Naive thymus-derived CD4-positive, alpha-beta T cell (primary cell): Measurements from ENCODE around the gene SPO11. TPM values are rescaled to one million over a fixed set of nuclear protein-coding genes. Genes with fewer than 3 reads are reported as not detected.

ENCODE experiments used
- ATAC-seq: fragments of 150-1000 bp; cut with Tn5 transposase; 2 replicates; pipeline ENCODE4 v1.10.0; 2021; ENCODE audit warnings: mild to moderate bottlenecking, moderate library complexity
- CTCF ChIA-PET: fragments of 350-600 bp; sonication (Branson Sonifier 250); formaldehyde crosslinking; loops from one replicate; lab custom pipeline; 2021; ENCODE audit warnings: antibody characterized with exemption; lab: Charles Lee
- POLR2A ChIA-PET: fragments of 350-600 bp; sonication (Branson Sonifier 250); formaldehyde crosslinking; loops from one replicate; lab custom pipeline; 2021; ENCODE audit warnings: antibody characterized with exemption, inconsistent platforms; lab: Charles Lee
- DNase-seq, 9 donors: peaks; one replicate each; pipeline versions ENCODE4 v3.0.0 to v3.0.0-alpha.2; 2020 to 2022; ENCODE audit warnings: mixed read lengths in 1 of 9
- H3K27ac ChIP-seq: one replicate; pipeline ENCODE4 v1.7.0; 2013; ENCODE audit warnings: mild to moderate bottlenecking, low read depth, low read length, moderate library complexity
- H3K27me3 ChIP-seq, 2 donors: one replicate each; pipeline ENCODE4 v1.7.0; 2013; ENCODE audit warnings: low read length in 2 of 2, mild to moderate bottlenecking in 2 of 2, moderate library complexity in 2 of 2; ENCODE audit not compliant: control insufficient read depth in 2 of 2, insufficient read depth in 2 of 2
- H3K36me3 ChIP-seq, 3 experiments: 1 replicate in 2 of 3; 2 replicates in 1 of 3; pipeline ENCODE4 v1.7.0; 2013; ENCODE audit warnings: low read length in 3 of 3, mild to moderate bottlenecking in 3 of 3, moderate library complexity in 1 of 3; ENCODE audit not compliant: insufficient read depth in 3 of 3, control insufficient read depth in 2 of 3
- H3K4me1 ChIP-seq, 2 donors: one replicate each; pipeline ENCODE4 v1.7.0; 2013; ENCODE audit warnings: low read length in 2 of 2, mild to moderate bottlenecking in 2 of 2, moderate library complexity in 1 of 2; ENCODE audit not compliant: control insufficient read depth in 2 of 2, insufficient read depth in 2 of 2
- H3K4me3 ChIP-seq: 2 replicates; pipeline ENCODE4 v1.7.0; 2013; ENCODE audit warnings: mild to moderate bottlenecking, low read length
- H3K9me3 ChIP-seq, 3 experiments: 1 replicate in 2 of 3; 2 replicates in 1 of 3; pipeline ENCODE4 v1.7.0; 2013; ENCODE audit warnings: low read length in 3 of 3; ENCODE audit not compliant: control insufficient read depth in 2 of 3
- H3K27ac Mint-ChIP-seq, 9 donors: one replicate each; pipeline ENCODE4 v1.8.0; 2020 to 2022; ENCODE audit warnings: mixed read lengths in 9 of 9, mild to moderate bottlenecking in 8 of 9, moderate library complexity in 5 of 9, inconsistent platforms in 2 of 9
- H3K27me3 Mint-ChIP-seq, 5 donors: one replicate each; pipeline ENCODE4 v1.8.0; 2021 to 2022; ENCODE audit warnings: mixed read lengths in 5 of 5, mild to moderate bottlenecking in 1 of 5
- H3K36me3 Mint-ChIP-seq, 5 donors: one replicate each; pipeline ENCODE4 v1.8.0; 2020 to 2022; ENCODE audit warnings: mixed read lengths in 5 of 5, mild to moderate bottlenecking in 3 of 5, inconsistent platforms in 1 of 5
- H3K4me1 Mint-ChIP-seq, 7 donors: one replicate each; pipeline ENCODE4 v1.8.0; 2020 to 2022; ENCODE audit warnings: mixed read lengths in 7 of 7, mild to moderate bottlenecking in 3 of 7, inconsistent platforms in 1 of 7
- H3K4me3 Mint-ChIP-seq, 10 donors: one replicate each; pipeline ENCODE4 v1.8.0; 2020 to 2022; ENCODE audit warnings: mild to moderate bottlenecking in 10 of 10, mixed read lengths in 10 of 10, moderate library complexity in 6 of 10, inconsistent platforms in 2 of 10
- H3K9me3 Mint-ChIP-seq, 11 donors: one replicate each; pipeline ENCODE4 v1.8.0; 2020 to 2022; ENCODE audit warnings: mixed read lengths in 11 of 11, mild to moderate bottlenecking in 4 of 11, inconsistent platforms in 1 of 11, moderate library complexity in 1 of 11
- intact Hi-C, 2 donors: fragments of 100-400 bp; cut with micrococcal nuclease; formaldehyde crosslinking; loops; one replicate each; pipeline ENCODE4 v1.15.1; 2023
- polyA plus RNA-seq, 2 donors: library from polyadenylated mRNA; unstranded; fragments of 300-500 nt; fragmentation: Illumina TruSeq; gene quantifications; one replicate each; pipeline ENCODE4 v1.2.3, GENCODE V29; 2021
- total RNA-seq, 6 experiments: library from RNA in 5 of 6; stranded (reverse) in 5 of 6; gene quantifications; 1 replicate in 5 of 6; 2 replicates in 1 of 6; pipeline ENCODE4 v1.2.3 and lab custom pipeline; 2021 to 2026

The SPO11 gene
- total and polyA plus RNA-seq, 7 experiments from 2014 or later = not detected

DNA sequence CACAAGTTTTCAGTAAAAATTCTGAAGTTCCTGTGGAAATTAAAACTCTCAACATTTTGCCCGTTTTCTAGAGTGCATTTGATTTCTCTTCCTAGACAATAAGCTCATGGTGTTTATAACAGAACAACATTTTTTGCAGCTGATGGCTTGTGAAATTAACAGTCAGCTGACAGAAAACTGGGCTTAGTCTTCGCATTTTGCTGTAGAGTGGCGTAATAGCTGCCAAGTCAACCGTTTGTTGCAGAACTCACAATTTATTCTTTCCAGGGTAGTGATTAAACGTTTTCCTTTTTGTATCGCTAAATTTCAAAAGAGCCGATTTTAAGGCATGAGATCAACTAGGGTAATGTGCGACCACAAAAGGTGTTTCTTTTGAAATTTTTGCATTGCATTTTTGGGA is 1.4 kb downstream of the SPO11 start:
- no peak overlapping the region for H3K4me3 Mint-ChIP-seq
- ChIA-PET POLR2A (no interaction called here), CTCF (no interaction called here)
- Histone ChIP-seq H3K4me3 (no peak overlapping the region), H3K9me3 (no peaks in the 10 kb centered on the region), H3K4me1 (no peaks in the 10 kb centered on the region), H3K27ac (no peak overlapping the region), H3K27me3 (no peaks in the 10 kb centered on the region), H3K36me3 (no peaks in the 10 kb centered on the region)
- H3K36me3 Mint-ChIP-seq = no peaks in the 10 kb centered on the region
- no peaks in the 10 kb centered on the region for H3K4me1 Mint-ChIP-seq
- H3K27ac Mint-ChIP-seq = peak overlapping the region in 1 of 9 donors; percentile 22
- intact Hi-C loops = no loop called here
- no peaks in the 10 kb centered on the region for H3K9me3 Mint-ChIP-seq
- ATAC-seq = no peak
- peaks cover 28 to 59% (median 40%) of the 10 kb centered on the region in 5 donors for H3K27me3 Mint-ChIP-seq
- no peak for DNase-seq

DNA sequence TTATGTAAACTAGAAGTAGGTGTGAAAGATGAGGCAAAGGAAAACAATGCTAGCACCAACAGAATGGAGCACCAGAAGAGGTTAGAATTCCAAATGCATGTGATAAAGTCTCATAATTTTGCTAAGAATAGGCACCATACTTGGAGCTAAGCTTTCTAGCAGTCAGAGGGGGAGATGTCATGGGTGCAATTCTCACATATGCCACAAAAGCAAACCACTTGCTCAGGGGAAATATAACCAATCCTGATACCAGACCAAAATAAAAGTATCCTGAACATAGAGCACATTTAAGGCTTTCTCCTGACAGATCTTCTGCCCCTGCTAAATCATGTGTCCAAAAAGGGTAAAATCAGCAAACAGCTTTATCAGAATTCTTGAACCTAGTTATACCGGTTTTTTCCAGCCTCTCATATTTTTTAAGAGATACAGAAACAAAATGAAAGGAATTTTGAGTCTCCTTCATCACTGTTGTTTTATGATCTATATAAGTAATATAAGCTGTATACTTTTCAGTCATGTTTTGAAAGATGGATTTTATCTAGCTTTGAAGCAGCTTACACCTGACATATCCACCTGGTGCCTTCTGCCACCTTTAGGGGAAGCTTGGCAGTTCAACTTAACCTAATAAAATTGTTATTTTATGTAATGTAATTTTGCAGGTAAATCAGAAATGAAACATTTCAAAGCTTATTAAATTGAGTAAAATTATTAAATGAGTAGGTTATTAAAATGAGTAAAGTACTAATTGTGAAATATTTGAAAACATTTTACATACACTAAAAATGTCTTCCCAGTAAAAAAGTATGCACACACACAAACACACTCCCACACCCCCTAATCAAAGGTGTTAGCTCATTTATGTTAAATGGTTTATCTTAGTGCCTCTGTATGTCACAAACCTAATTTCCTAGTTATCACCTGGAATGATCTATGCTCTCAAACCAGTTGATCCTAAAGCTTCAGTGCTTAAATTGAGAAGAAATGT is 2.8 kb downstream of the SPO11 start:
- H3K27ac ChIP-seq = no peak overlapping the region
- no peaks in the 10 kb centered on the region for H3K27me3 ChIP-seq
- POLR2A ChIA-PET = no interaction called here
- no peak for DNase-seq
- Mint-ChIP-seq H3K4me1 (no peaks in the 10 kb centered on the region), H3K27me3 (peaks cover 35 to 53% (median 44%) of the 10 kb centered on the region in 5 donors), H3K4me3 (no peak overlapping the region), H3K9me3 (no peaks in the 10 kb centered on the region), H3K27ac (no peak overlapping the region), H3K36me3 (peaks cover 0 to 4% (median 0%) of the 10 kb centered on the region in 5 donors)
- CTCF ChIA-PET = interaction anchor here (1.5 kb wide), 1 partner anchor 14 kb away, joined by 4 read pairs; no protein-coding TSS in a partner anchor
- intact Hi-C loops = no loop called here
- no peaks in the 10 kb centered on the region for H3K36me3 ChIP-seq
- ATAC-seq = no peak
- no peaks in the 10 kb centered on the region for H3K4me1 ChIP-seq
- no peaks in the 10 kb centered on the region for H3K9me3 ChIP-seq
- no peak overlapping the region for H3K4me3 ChIP-seq

DNA sequence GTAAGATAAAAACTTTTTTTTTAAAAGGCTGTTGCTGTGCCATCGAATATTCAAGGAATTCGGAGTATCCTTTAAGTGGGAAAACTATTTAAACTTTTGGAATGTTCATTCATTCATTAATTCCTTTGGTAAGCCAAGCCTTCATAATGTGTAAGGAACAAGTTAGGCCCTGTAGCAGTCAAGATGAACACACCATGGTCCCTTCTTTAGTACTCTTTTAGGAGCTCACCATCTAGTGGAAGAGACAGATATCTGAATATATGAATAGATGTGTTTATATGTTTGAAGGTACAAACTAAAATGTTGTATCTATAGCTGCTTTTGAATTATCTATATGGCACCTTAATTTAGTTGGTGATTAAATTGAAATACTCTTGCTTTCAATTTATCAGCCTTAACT is 5.8 kb downstream of the SPO11 start:
- H3K9me3 Mint-ChIP-seq = no peaks in the 10 kb centered on the region
- peaks cover 29 to 46% (median 38%) of the 10 kb centered on the region in 5 donors for H3K27me3 Mint-ChIP-seq
- no peak for DNase-seq
- Histone ChIP-seq H3K36me3 (no peaks in the 10 kb centered on the region), H3K27ac (no peak overlapping the region), H3K4me3 (no peak overlapping the region), H3K27me3 (no peaks in the 10 kb centered on the region), H3K4me1 (no peaks in the 10 kb centered on the region), H3K9me3 (no peaks in the 10 kb centered on the region)
- peaks cover 0 to 4% (median 0%) of the 10 kb centered on the region in 5 donors for H3K36me3 Mint-ChIP-seq
- H3K4me1 Mint-ChIP-seq = no peaks in the 10 kb centered on the region
- intact Hi-C loops = no loop called here
- no peak overlapping the region for H3K27ac Mint-ChIP-seq
- H3K4me3 Mint-ChIP-seq = no peak overlapping the region
- no peak for ATAC-seq
- CTCF ChIA-PET = interaction anchor here (0.8 to 1.4 kb wide), 2 partner anchors 11 to 966 kb away, joined by 3 to 4 read pairs; no protein-coding TSS in a partner anchor
- POLR2A ChIA-PET = no interaction called here

DNA sequence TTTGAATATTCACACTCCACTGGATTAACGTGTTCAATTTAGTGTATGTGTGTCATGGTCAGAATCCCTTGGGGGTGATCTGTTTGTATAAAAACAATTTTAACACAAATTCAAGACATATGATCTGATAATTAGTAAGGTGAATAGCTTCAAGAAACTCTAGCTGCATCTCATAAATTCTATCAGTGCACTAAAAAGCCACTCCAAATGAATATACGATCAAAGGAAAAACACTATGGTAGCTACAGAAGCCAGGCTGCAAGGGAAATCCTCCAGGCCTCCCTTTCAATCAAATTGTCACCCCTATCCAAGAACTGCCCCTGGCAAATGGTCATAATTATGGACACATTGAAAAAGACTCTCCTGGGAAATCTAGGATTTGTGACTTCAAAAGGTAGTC is 12.1 kb downstream of the SPO11 start:
- H3K27me3 Mint-ChIP-seq = peaks cover under 1 to 39% (median 17%) of the 10 kb centered on the region in 5 donors
- ChIA-PET CTCF (no interaction called here), POLR2A (no interaction called here)
- no peaks in the 10 kb centered on the region for H3K36me3 Mint-ChIP-seq
- Histone ChIP-seq H3K27ac (no peak overlapping the region), H3K4me1 (no peaks in the 10 kb centered on the region), H3K4me3 (no peak overlapping the region), H3K36me3 (no peaks in the 10 kb centered on the region), H3K9me3 (no peaks in the 10 kb centered on the region), H3K27me3 (no peaks in the 10 kb centered on the region)
- DNase-seq (no peak), ATAC-seq (no peak)
- H3K27ac Mint-ChIP-seq = no peak overlapping the region
- H3K4me1 Mint-ChIP-seq = no peaks in the 10 kb centered on the region
- intact Hi-C loops = no loop called here
- no peaks in the 10 kb centered on the region for H3K9me3 Mint-ChIP-seq
- no peak overlapping the region for H3K4me3 Mint-ChIP-seq

DNA sequence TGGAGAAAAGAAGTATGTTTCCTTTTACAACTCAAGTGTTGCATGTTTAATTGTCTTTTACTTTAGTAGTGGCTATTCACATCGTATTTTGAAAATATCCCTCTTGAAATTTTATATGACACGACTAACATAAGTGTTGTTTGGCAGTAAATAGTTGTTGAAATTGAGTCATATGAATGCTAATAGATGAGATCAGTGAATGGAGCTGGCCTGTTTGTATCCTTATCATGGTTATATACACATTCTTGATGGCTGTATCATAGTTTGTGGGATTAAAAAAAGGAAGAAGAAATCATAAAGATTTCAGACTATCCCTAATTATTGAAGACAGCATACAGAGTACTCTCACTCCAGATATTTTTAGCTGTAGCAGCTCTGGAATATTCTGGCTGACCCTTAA is 13.2 kb downstream of the SPO11 start:
- Histone ChIP-seq H3K36me3 (no peaks in the 10 kb centered on the region), H3K4me1 (no peaks in the 10 kb centered on the region), H3K4me3 (no peak overlapping the region), H3K27ac (no peak overlapping the region), H3K27me3 (no peaks in the 10 kb centered on the region), H3K9me3 (no peaks in the 10 kb centered on the region)
- no peak for ATAC-seq
- ChIA-PET CTCF (interaction anchor here (1.0 kb wide), 1 partner anchor 153 kb away, joined by 3 read pairs; no protein-coding TSS in a partner anchor), POLR2A (no interaction called here)
- H3K4me3 Mint-ChIP-seq = no peak overlapping the region
- DNase-seq = no peak
- H3K9me3 Mint-ChIP-seq = no peaks in the 10 kb centered on the region
- H3K4me1 Mint-ChIP-seq = peaks cover 0 to 3% (median 0%) of the 10 kb centered on the region in 7 donors
- no peak overlapping the region for H3K27ac Mint-ChIP-seq
- H3K27me3 Mint-ChIP-seq = peaks cover 0 to 45% (median 15%) of the 10 kb centered on the region in 5 donors
- no peaks in the 10 kb centered on the region for H3K36me3 Mint-ChIP-seq
- intact Hi-C loops = no loop called here

DNA sequence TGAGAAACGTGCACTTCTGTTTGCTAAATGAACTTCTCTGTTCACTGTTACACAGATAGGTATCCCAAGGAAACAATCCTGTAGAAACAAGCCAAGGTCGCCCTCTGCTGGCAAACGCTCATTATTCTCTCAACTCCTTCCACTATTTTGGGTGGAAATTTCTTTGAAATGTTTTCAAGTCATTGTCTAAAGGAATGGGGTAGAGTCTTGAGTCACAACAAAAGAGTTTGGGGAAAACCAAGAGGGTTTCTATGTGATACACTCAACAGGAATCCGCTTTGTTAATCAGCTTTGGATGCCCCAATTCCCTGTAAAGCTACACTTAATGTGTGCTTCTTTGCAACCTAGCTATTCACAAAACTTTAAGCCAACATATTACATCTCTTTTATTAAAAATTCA is 16.9 kb downstream of the SPO11 start:
- POLR2A ChIA-PET = no interaction called here
- intact Hi-C loops = loop anchor here (1.0 to 5.0 kb wide), 4 partner anchors 248 to 1159 kb away; no protein-coding TSS in a partner anchor
- H3K9me3 Mint-ChIP-seq = peaks cover 0 to 10% (median 0%) of the 10 kb centered on the region in 11 donors
- no peak overlapping the region for H3K27ac Mint-ChIP-seq
- DNase-seq = peak; percentile 35 to 63 (median 49)
- H3K4me3 Mint-ChIP-seq = no peak overlapping the region
- Histone ChIP-seq H3K27ac (no peak overlapping the region), H3K4me1 (peaks cover 0 to 6% of the 10 kb centered on the region in 2 donors), H3K4me3 (no peak overlapping the region), H3K27me3 (no peaks in the 10 kb centered on the region), H3K36me3 (peaks cover 0 to 4% (median 0%) of the 10 kb centered on the region in 3 experiments), H3K9me3 (no peaks in the 10 kb centered on the region)
- H3K27me3 Mint-ChIP-seq = peaks cover 0 to 36% (median 8%) of the 10 kb centered on the region in 5 donors
- H3K4me1 Mint-ChIP-seq = peaks cover 0 to 12% (median 6%) of the 10 kb centered on the region in 7 donors
- H3K36me3 Mint-ChIP-seq = no peaks in the 10 kb centered on the region
- ATAC-seq = peak; percentile 48
- CTCF ChIA-PET = interaction anchor here (0.5 to 1.5 kb wide), 10 partner anchors 9 to 985 kb away, joined by 3 to 6 read pairs (median 4); partner anchors contain the start of gene ZBP1
